ENCODE measurements around the gene NMB. TPM values are rescaled to one million over a fixed set of nuclear protein-coding genes. Genes with fewer than 3 reads are reported as not detected.

The NMB gene
- total and polyA plus RNA-seq, 2 donors from 2014 or later: 11.8 to 19.7 TPM

DNA sequence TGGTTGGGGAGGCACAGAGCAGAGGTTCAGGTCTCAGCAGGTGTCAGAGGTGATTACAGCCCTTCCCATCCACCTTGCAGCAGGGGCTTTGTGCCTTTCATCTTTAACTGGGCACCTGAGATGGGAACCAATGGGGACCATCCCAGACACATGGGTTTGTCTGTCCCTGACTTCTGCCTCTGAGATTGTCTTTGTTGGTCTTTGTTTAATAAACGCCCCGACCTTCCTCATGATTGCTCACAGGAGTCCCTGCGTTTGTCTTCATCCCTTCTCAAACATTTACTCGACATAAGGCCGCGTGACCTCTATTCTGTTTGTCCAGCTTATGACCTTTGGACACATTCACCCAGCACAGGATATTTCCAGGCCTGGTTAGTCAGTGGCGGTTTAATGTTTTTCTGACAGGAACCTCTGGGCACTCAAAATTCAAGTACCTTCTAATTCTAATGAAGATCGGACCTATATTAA, 51.3 kb downstream of the NMB start:
- FAIRE-seq: no peak
- intact Hi-C loops (cut with DNase I): no loop called here
- Histone ChIP-seq H3K27me3 (ENCODE audit: control insufficient read depth, insufficient read depth, low read length) (no peaks in the 10 kb centered on the region), H3K4me3 (ENCODE audit: low read length in 3 of 3) (peak overlapping the region in 1 of 3 donors; percentile 20), H3K36me3 (ENCODE audit: control insufficient read depth in 2 of 3, insufficient read depth in 3 of 3, low read length in 3 of 3) (peaks cover 3 to 5% (median 4%) of the 10 kb centered on the region in 3 donors), H3K27ac (ENCODE audit: low read depth in 2 of 2, low read length in 2 of 2) (peak overlapping the region; percentile 79 to 87), H3K4me1 (ENCODE audit: control insufficient read depth in 2 of 3, insufficient read depth in 2 of 3, low read depth in 1 of 3, low read length in 3 of 3) (peaks cover 0 to 24% (median 17%) of the 10 kb centered on the region in 3 donors), H3K9me3 (ENCODE audit: control insufficient read depth in 2 of 3, insufficient read depth in 1 of 3, low read length in 3 of 3) (no peaks in the 10 kb centered on the region), H3K9ac (ENCODE audit: low read length in 3 of 3) (peak overlapping the region in 1 of 3 donors; percentile 43)
- DNase-seq: peak in 1 of 5 donors; percentile 56
- TF ChIP-seq, protein P1, sequence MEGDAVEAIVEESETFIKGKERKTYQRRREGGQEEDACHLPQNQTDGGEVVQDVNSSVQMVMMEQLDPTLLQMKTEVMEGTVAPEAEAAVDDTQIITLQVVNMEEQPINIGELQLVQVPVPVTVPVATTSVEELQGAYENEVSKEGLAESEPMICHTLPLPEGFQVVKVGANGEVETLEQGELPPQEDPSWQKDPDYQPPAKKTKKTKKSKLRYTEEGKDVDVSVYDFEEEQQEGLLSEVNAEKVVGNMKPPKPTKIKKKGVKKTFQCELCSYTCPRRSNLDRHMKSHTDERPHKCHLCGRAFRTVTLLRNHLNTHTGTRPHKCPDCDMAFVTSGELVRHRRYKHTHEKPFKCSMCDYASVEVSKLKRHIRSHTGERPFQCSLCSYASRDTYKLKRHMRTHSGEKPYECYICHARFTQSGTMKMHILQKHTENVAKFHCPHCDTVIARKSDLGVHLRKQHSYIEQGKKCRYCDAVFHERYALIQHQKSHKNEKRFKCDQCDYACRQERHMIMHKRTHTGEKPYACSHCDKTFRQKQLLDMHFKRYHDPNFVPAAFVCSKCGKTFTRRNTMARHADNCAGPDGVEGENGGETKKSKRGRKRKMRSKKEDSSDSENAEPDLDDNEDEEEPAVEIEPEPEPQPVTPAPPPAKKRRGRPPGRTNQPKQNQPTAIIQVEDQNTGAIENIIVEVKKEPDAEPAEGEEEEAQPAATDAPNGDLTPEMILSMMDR (IDR thresholded peaks at IDR 0.05; ENCODE audit: borderline replicate concordance, extremely low read depth, insufficient read depth): no peak

- Histone ChIP-seq H3K4me3 (ENCODE audit: low read length in 3 of 3) (no peak overlapping the region), H3K36me3 (ENCODE audit: control insufficient read depth in 2 of 3, insufficient read depth in 3 of 3, low read length in 3 of 3) (peaks cover 3 to 5% (median 4%) of the 10 kb centered on the region in 3 donors), H3K9ac (ENCODE audit: low read length in 3 of 3) (no peak overlapping the region), H3K27ac (ENCODE audit: low read depth in 2 of 2, low read length in 2 of 2) (peak overlapping the region; percentile 76 to 87), H3K4me1 (ENCODE audit: control insufficient read depth in 2 of 3, insufficient read depth in 2 of 3, low read depth in 1 of 3, low read length in 3 of 3) (peaks cover 0 to 24% (median 17%) of the 10 kb centered on the region in 3 donors), H3K9me3 (ENCODE audit: control insufficient read depth in 2 of 3, insufficient read depth in 1 of 3, low read length in 3 of 3) (no peaks in the 10 kb centered on the region), H3K27me3 (ENCODE audit: control insufficient read depth, insufficient read depth, low read length) (no peaks in the 10 kb centered on the region)
- DNase-seq (no peak), FAIRE-seq (no peak)
- TF ChIP-seq, protein P1 (IDR thresholded peaks at IDR 0.05; ENCODE audit: borderline replicate concordance, extremely low read depth, insufficient read depth): no peak
- intact Hi-C loops (cut with DNase I): no loop called here
Measured at GRCh38 chr15:84605554-84605882, 52.5 kb downstream of the NMB start.

Other genes with a start within 250 kb of the NMB start
- gene ZSCAN2, start 57.2 kb downstream of the NMB start, total RNA-seq: 10.3 TPM
- 11.4 TPM for gene ZSCAN2, start 57.2 kb downstream of the NMB start, polyA plus RNA-seq (ENCODE audit: insufficient read depth, low read depth, low replicate concordance)
- gene WDR73, start 3.9 kb downstream of the NMB start, total RNA-seq: 39.2 TPM
- 26.2 TPM for gene WDR73, start 3.9 kb downstream of the NMB start, polyA plus RNA-seq (ENCODE audit: insufficient read depth, low read depth, low replicate concordance)
- gene SEC11A, start 57.9 kb upstream of the NMB start, total RNA-seq: 147 TPM
- gene SEC11A, start 57.9 kb upstream of the NMB start, polyA plus RNA-seq (ENCODE audit: insufficient read depth, low read depth, low replicate concordance): 161 TPM
- gene ZNF592, start 90.4 kb upstream of the NMB start, total RNA-seq: 31.6 TPM
- 6.9 TPM for gene ZNF592, start 90.4 kb upstream of the NMB start, polyA plus RNA-seq (ENCODE audit: insufficient read depth, low read depth, low replicate concordance)
- 20.2 TPM for gene ALPK3, start 159.2 kb upstream of the NMB start, total RNA-seq
- gene ALPK3, start 159.2 kb upstream of the NMB start, polyA plus RNA-seq (ENCODE audit: insufficient read depth, low read depth, low replicate concordance): 3.1 TPM
- 12.8 TPM for gene SLC28A1, start 226.5 kb upstream of the NMB start, total RNA-seq
- gene SLC28A1, start 226.5 kb upstream of the NMB start, polyA plus RNA-seq (ENCODE audit: insufficient read depth, low read depth, low replicate concordance): 51.2 TPM

Measured in kidney (tissue), 14 donors.